TTC549 (cell line): Measurements from ENCODE around the gene SRP9.
A peak's percentile ranks its signal among the peaks of the same experiment; 100 is the strongest.
"Not testable (repeated sequence)": the region's sequence is repeated elsewhere in the genome, so short reads cannot be mapped to it uniquely, and the experiment has no call there.

Experiments
- FAIRE-seq: peaks from 2 replicates; lab custom pipeline; 2012; peaks lifted over from hg19 to GRCh38; lab: Jason Lieb, UNC

Gene SRP9

DNA sequence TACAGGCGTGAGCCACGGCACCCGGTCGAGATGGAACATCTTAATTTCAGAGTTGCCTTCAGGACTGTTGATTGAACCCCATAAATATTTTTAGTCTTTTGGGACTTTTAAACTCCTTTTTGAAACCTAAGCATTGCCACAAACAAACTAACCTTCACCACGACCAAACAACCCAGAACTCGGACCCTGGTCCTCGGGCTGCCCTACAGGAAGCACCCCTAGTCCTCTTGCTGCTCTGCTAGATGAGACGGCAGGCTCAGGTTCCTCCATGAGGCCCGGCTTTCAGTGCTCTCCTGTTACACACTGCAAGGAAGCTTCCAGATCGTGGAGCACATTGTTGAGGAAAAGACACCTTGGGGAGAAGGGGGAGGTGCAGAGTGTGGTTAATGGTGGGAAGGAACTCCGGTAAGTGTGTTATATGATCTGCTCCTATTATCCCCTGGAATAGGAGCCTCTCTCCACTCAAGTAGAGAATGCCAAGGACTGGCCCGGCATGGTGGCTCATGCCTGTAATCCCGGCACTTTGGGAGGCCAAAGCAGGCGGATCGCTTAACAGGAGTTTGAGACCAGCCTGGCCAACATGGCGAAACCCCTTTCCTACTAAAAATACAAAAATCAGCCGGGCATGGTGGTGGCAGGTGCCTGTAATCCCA lies 38.0 kb downstream of the SRP9 start:
- no peak for FAIRE-seq

DNA sequence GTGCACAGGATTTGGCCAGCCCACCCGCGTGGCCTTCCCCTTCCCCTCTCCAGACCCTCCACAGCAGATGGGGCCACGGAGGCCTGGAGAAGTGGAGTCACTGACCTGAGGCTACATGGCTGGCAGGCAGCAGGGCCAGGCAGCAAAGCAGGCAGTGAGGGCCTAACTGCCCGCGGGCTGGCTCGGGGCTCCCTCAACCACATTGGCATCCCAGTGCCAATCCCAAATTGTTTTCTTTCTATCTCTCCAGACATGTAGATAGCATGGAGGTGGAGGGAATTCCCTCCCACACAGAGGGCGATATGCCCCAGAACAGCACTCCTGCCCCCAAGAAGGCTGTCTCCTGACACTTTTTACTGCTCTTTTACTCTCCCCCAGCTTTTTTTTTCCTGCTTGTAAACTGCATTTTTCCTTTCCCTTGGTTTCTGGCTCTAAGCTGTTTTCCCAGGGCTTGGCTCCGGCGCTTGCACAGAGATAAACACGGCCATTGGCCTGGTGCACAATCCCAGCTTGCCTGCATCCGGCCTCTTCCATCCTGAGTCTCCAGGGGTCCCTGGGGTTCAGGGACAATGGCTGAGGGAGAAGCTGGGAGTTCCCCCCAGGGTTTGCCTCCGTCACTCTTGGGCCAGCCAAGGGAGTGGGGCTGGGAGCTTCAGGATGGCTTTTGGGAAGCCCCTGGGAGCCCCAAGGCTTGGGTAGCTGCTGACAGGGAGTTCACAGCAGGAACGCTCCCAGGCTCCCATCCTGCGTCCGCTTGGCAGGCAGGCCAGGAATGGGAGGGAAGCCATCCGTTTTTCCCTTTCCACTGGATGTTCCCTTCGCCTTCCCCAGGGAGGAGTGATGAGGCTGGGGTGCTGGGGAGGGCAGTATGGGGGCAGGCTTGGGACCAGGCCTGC lies 39.3 kb downstream of the SRP9 start:
- no peak for FAIRE-seq

DNA sequence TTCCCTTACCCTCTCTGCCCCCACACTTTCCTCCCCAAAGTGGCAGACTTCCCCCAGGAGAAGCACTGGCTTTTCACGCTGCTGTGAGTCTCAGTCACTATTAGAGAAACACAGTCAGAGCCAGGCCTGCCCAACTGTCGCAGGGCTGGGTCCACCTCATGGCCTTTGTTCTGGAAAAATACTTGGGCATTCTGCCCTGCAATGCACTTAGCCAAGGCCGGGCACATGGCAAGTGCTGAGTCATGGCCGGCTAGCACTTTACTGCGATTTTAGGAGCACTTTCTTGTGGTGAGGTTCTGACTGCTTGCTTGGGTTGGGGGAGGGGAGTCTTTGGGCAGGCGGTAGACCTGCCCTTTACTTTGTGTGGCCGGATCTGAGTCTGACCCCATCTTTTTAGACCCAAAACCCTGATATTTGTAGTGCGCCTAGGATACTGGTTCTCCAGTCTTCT lies 40.0 kb downstream of the SRP9 start:
- no peak for FAIRE-seq

DNA sequence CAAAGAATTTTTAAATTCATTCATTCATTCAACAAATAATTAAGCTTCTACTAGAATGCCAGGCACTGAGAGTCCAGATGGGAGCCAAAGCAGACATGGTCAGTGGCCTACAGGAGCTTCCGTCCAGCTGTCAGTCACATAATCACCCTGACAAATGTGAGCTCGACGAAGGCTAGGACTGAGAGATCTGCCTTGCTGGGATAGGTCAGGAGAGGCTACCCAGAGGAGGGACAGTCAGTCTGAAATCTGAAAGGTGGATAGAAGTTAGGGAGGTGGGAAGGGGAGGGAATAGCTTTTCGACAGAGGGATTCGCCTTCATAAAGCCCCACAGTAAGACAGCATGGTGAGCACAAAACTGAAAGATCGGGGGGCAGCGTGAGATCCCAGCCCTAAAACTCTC lies 40.6 kb downstream of the SRP9 start:
- no peak for FAIRE-seq

DNA sequence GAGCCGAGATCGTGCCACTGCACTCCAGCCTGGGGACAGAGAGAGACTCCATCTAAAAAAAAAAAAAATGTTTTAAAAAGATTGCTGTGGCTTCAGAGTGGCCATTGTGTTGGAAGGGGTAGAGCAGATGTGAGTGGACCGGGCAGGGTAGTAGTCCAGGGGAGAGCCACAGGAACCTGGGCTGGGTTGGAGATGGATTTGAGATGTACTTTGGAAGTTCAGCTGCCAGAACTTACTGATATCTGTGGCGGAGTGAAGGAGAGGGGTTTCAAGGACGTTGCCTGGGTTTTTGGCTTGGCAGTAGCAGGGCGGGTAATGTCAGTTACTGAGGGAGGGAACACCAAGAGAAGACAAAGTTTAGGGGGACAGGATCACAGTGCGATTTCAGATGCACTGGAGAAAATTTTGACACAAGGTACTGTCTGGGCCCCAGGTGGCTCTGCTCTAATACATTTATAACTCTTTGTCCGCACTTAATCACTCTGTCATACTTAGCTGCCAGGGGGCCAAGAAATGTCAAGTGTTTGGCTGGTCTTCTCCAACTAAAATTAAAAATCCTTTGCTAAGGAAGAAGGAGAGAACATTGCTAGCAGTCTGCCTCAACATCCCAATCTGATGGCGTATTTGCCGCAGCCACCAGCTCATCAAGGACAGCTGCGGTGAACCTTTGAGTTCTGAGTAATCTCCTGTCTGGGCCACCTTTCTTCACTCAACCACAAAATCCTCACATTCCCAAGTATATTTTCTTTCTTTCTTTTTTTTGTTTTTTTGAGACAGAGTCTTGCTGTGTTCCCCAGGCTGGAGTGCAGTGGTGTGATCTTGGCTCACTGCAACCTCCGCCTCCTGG lies 41.9 kb downstream of the SRP9 start:
- no peak for FAIRE-seq

DNA sequence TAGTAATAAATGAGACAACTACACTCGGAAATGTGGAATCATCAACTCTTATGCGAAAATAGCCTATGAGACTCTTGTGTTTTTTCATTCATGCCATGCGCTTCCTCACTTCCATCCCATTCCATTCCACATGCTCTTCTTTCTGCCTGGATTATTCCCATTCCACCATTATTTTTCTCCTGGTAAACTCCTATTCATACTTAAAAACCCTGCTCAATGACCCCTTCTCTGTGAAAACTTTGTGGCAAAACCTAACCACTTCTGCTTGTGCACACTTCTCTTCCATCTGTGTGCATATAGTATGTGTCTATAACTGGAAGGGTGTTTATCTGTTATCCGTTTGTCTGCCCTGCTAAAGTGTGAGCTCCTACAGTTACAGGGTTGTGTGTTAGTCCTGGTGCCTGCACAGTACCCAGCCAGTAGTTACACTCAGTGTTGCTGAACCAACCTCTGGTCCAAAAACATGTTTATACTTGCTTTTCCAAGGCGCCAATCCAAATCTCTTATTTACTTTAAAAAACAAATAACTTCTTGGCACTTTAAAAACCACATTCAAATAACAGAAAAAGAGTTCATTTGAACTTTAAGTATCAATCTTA lies 43.0 kb downstream of the SRP9 start:
- FAIRE-seq, result peak; percentile 82

DNA sequence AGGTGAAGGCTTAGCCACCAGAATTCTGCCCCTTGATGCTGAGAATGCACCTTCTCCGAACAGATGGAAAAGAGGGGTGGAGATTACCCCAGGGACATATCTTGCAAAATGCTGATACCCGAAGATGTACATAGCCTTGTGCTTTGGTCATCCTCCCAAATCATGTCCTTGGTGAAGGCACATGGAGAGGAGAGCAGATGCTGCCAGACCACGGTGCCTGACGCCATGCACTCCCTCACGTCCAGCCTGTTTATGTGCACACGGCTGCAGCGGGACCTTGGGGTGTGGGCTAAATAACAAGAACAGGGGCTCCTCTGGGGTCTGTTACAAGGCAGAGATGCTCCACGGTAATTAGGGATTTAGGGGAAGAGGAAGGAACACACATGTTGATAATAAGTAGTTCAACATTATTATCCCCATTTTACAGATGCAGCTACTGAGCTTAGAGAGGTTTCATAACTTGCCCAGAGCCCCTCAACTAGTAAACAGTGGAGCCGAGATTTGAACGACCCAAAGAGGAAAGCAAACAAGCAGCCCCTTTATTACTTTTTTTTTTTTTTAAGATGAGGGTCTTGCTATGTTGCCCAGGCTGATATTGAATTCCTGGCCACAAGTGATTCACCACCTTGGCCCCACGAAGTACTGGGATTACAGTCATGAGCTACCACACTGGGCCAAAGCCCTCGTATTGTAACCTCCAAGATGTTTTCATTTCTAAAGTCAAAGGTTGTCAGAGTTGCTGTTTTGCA lies 45.2 kb downstream of the SRP9 start:
- no peak for FAIRE-seq

DNA sequence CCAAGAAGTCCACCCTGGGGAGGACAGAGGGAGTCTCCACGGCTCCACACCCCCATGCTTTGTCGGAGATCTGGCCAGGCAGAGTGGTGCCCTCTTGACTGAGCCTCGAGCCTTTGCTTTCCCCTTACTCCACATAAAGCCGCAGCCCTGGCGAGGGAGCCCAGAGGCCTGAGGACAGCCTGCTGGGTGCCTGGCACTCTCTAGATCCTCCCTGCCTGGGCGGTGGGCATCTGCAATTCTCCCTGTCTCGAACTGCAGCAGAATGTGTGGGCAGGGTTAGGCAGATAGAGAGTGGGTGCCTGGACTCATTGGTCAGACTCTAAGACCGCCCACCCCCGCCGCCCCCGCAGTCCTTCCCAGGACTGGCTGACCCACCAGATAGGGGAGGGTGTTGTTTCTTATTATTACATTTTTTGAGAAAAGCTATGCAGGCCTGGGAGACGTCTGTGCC lies 46.2 kb downstream of the SRP9 start:
- no peak for FAIRE-seq

DNA sequence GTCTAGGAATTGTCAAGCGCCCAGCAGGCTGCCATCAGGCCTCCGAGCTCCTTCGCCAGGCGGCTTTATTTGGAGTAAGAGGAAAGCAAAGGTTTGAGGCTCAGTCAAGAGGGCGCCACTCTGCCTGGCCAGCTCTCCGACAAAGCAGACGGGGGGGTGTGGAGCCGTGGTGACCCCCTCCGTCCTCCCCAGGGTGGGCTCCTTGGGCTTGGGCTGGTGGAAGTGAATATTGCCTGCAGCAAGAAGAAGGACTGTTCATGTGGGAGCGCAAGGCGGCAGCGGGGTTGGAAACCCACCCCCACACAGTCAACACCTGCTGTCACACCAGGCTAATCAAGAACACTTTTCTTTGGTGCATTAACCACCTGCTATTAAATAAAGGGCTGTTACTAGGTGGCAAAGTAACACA lies 46.9 kb downstream of the SRP9 start:
- no peak for FAIRE-seq

DNA sequence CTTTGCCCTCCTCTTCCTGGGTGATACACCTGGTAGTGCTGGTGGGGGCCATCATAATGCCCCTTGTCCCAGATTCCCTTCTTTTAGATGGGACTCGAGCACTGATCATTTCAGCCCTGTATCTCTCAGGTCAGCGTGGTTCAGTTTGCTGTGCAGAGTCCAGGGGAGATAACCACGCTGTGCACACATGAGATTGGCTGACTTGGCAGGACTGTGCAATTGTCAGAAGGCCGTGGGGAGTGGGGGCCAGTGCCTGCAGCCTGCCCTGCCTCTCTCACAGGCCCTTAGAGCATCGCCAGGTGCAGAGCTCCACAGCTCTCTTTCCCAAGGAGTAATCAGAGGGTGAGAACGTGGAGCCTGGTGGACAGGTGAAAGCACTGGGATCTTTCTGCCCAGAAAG lies 47.5 kb downstream of the SRP9 start:
- FAIRE-seq, result no peak

DNA sequence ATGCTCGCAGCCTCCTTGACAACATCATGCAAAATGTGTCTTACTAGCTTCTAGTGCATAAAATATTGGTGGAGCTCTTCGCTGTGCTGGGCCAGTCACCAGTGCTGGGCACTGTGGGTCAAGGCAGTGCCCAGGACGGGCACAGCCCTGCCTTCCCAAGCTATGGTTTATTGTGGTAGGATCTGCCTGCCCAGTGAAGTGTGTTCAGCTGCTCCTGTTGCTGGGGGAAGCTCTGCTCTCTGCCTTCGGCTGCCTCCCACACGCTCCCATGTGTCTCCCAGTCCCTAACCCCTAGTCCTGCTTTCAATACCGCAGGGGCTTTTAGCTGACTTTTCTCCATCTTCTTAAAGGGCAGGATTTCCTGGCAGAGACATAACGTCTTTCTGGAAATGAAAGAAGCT lies 48.0 kb downstream of the SRP9 start:
- FAIRE-seq, result no peak

DNA sequence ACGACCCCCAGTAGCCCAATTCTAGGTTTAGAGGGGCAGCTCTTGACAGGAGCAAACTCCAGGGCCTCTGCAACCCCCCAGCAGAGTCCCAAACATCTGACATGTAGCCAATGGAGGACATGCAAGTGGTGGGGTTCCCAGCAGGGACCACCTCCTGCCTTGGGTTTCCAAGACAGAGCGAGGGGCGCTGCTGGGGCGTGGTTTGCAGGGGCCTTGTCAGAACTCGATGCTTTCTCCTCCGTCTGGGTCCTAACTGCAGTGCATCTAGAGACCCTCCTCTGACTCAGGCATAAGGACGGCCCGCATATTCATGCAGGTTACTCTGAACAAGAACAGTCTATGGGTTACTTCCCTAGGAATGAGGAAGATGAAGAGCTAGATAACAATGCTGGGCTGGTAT lies 49.5 kb downstream of the SRP9 start:
- FAIRE-seq, result no peak

DNA sequence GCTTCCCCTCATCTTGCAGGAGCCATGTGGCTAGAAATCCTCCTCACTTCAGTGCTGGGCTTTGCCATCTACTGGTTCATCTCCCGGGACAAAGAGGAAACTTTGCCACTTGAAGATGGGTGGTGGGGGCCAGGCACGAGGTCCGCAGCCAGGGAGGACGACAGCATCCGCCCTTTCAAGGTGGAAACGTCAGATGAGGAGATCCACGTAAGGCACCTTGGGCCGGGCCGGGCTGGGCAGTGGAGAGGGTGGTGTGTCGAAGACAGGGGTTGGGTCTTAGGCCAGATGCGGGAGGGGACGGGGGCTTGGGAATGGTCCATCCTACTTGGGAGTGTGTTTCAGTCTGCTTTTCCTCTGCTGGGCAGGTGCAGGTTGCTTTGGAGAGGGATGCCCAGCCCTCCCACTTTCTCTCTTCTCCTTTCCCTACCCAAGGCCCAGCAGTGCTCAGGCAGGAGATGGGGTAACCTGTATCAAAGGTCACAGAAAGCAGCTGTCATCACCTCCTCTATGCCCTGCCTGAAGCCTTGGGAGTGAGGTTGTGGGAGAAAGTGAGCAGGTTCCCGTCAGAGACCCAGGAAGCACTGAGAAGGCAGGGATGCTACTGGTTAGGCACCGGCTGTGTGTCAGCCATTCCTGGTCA lies 51.2 kb downstream of the SRP9 start:
- FAIRE-seq, result no peak

DNA sequence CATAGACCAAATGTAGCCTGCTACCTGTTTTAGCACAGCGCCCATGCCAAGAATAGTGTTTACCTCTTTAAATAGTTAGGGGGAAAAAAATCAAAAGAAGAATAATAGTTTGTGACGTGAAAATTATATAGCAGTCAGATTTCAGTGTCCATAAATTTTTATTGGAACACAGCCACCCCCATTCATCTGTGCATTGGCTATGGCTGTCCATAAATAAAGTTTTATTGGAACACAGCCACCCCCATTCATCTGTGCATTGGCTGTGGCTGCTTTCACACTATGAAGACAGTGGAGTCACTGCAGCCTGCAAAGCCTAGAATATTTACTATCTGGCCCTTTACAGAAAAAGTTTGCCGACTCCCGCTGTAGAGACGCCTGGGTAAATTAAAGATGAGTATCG lies 53.2 kb downstream of the SRP9 start:
- FAIRE-seq, result no peak

DNA sequence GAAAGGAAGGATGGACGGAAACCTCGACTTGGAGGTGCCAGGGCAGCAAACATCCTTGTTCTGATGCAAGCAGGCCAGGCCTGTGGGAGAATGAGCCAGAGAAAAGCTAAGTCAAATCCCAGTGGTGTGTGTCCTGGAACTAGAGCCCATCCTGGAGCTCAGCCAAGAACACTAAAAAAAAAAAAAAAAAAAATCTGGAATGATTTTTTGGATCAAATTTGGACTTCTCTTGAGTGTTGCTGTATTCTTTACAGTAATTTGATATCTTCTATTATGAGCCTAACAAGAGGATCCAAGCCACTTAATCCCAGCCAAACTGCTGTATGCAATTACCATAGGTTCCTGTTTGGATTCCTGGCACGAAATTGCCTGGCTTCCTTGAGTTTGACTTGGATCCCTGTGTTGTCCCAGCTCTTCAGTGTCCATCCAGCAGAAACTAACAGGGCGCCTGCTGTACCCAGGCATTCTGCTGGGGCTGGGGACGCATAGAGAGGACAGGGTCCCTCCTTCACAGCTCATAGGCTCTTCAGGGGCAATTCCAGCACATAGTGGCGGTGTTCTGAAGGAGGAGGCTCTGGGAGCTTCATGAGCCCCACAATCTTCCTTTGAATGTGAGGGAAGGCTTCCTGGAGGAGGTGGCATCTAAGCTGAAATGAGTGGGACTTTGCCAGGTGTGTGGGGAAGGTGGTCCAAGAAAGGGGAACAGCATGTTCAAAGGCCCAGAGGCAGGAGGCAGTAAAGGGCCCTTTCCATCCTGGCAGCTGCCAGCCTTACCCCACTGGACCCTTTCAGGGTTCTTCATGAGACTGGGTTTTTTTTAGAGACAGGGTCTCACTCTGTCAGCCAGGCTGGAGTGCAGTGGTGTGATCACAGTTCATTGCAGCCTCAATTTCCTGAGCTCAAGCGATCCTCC lies 57.0 kb downstream of the SRP9 start:
- no peak for FAIRE-seq

DNA sequence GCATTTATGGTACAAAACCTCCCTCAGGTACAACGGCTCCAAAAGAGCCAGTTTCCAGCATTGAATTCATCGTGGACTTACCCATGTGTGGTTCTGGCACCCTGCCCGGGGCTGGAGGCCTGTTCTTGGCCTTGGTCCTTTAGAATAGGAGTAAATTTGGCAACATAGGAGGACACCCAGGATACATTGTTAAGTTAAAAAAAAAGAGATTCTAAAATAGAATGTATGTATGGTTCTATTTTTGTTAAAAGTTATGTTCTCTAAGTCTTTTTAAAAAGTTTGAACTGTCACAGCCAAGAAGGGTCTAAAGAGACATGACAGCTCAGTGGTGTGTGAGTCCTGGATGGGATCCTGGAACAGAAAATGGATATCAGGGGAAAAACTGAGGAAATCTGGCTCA lies 58.2 kb downstream of the SRP9 start:
- FAIRE-seq, result no peak

DNA sequence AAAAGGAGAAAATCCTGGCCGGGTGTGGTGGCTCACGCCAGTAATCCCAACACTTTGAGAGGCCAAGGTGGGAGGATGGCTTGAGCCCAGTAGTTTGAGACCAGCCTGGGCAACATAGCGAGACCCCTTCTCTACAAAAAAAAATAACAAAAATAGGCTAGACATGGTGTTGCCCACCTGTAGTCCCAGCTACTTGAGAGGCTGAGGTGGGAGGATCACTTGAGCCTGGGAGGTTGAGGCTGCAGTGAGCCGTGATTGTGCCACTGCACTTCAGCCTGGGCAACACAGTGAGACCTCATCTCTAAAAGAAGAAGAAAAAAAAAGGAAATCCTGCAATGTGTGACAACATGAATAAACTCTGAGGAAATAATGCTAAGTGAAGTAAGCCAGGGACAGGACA lies 58.7 kb downstream of the SRP9 start:
- not testable (repeated sequence) for FAIRE-seq

DNA sequence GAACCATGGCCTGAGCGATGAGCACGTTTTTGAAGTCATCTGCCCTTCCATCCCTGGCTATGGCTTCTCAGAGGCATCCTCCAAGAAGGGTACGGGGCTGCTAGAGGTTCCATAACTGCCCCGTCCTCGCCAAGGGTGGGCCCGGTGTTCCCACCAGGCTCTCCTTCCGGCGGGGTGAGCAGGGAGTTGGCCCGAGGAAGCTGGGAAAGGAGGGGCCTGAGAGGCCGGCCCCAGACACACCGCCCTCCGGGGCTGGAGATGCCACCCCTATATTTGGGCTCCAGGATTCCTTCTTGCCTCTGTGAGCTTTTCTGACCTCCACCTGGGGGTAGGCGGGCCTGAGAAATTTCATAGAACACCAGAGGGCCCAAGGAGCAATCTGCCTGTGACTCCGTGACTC lies 61.2 kb downstream of the SRP9 start:
- no peak for FAIRE-seq
